ENCODE data around the gene PRKCI.
"Not testable (repeated sequence)": the region's sequence is repeated elsewhere in the genome, so short reads cannot be mapped to it uniquely, and the experiment has no call there.

PRKCI gene

GRCh38 chr3:170301405-170301804, 79.2 kb downstream of the PRKCI start:
- no peak for DNase-seq

GRCh38 chr3:170302008-170302407, 79.8 kb downstream of the PRKCI start:
- DNase-seq: no peak

DNA sequence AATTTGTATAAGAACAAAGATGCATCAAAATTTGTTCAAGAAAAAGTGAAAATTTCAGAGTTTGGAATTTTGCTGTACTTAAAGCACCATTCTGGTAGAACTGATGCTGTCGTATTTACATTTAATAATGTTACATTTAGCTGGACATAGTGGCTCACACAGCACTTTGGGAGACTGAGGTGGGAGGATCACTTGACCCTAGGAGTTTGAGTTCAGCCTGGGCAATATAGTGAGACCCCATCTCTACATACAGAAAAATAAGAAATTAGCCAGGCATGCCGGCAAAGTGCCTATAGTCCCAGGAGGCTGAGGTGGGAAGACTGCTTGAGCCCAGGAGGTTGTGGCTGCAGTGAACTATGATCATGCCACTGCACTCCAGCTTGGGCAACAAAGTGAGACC, 83.8 kb downstream of the PRKCI start:
- no peak for DNase-seq

DNA sequence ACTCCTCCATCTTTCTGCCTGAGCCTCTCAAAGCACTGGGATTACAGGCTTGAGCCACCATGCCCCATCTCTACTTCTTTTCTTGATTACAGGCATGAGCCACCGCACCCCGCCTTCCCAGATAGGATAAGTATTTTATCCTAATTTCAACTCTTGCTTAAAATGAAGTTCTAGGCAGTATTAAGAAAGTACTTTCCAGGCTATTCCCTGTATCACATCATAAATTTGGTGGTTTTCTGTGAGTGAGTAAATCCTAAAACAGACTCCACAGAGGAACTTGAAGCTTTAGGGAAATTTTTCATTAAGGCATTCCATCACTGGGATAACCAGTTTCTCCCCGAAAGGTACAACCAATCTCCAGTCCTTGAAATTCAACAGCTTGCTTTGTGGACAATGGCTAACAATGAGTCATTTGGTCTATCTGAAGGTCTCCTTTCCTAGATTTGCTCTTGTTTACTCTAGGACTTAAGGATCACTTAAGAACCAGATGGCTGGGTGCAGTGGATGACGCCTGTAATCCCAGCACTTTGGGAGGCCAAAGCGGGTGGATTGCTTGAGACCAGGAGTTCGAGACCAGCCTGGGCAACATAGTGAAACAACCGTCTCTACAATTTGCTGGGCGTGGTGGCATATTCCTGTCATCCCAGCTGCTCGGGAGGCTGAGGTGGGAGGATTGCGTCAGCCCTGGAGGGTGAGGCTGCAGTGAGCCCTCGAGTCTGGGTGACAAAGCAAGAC, 85.6 kb downstream of the PRKCI start:
- no peak for DNase-seq

- no peak for DNase-seq
Observed at GRCh38 chr3:170309046-170309445, 86.8 kb downstream of the PRKCI start.

DNA sequence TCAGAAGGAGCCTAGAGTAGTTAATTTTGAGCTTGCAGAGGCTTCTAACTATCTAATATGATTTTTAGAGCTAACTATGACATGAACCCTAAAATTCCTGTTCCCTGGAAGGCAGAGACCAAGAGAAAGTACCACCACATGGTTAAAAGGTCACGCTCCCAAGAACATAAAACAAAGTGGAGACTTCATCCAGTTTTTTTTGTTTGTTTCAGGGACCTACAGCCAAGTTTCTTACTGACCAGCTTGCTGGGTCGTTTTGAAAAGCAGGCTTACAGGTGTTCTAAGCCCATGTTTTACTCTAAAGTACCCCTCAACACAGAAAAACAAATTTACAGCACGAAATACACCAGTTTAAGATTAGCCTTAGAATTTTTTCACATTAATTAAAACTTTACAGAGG, 95.7 kb downstream of the PRKCI start:
- no peak for DNase-seq

GRCh38 chr3:170320461-170321121, 98.4 kb downstream of the PRKCI start:
- DNase-seq: no peak

GRCh38 chr3:170321321-170322034, 99.3 kb downstream of the PRKCI start:
- DNase-seq: no peak

GRCh38 chr3:170322566-170323269, 100.5 kb downstream of the PRKCI start:
- DNase-seq: no peak

DNA sequence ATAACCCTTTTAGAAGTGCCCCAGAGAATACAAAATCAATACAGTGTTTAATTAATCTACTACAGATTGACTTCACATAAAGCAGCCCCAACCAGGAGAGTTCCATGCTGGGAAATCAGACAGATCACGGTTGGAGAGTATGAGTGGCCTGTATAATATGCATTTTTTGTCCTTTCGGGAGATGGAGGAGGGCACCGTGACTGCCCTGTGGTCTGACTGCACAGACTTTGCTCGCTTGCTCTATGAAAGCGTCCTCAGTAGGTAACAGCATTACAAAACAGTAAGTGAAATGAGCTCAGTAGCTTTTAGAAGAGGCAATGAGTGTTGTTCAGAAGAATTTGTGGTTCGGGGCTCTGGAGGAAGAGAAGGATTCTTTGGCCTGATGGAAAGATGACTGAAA, 101.1 kb downstream of the PRKCI start:
- no peak for DNase-seq

GRCh38 chr3:170324962-170325361, 102.7 kb downstream of the PRKCI start:
- DNase-seq: no peak

GRCh38 chr3:170327040-170327808, 105.0 kb downstream of the PRKCI start:
- DNase-seq: no peak

DNA sequence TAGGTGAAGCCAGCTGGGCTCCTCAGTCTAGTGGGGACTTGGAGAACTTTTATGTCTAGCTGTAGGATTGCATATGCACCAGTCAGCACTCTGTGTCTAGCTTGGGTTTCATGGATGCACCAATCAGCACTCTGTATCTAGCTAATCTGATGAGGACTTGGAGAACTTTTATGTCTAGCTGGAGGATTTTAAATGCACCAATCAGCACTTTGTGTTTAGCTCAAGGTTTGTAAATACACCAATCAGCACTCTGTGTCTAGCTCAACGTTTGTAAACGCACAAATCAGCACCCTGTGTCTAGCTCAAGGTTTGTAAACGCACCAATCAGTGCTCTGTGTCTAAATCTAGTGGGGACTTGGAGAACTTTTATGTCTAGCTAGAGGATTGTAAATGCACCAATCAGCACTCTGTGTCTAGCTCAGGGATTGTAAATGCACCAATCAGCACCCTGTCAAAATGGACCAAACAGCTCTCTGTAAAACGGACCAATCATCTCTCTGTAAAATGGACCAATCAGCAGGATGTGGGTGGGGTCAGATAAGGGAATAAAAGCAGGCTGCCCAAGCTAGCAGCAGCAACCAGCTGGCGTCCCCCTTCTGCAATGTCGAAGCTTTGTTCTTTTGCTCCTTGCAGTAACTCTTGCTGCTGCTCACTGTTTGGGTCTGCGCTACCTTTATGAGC, 105.8 kb downstream of the PRKCI start:
- DNase-seq: not testable (repeated sequence)

- no peak for DNase-seq
Observed at GRCh38 chr3:170330366-170330765, 108.1 kb downstream of the PRKCI start.

- no peak for DNase-seq
Observed at GRCh38 chr3:170331143-170331542, 108.9 kb downstream of the PRKCI start.

GRCh38 chr3:170337420-170337819, 115.2 kb downstream of the PRKCI start:
- no peak for DNase-seq

- no peak for DNase-seq
Observed at GRCh38 chr3:170338690-170339340, 116.6 kb downstream of the PRKCI start.

DNA sequence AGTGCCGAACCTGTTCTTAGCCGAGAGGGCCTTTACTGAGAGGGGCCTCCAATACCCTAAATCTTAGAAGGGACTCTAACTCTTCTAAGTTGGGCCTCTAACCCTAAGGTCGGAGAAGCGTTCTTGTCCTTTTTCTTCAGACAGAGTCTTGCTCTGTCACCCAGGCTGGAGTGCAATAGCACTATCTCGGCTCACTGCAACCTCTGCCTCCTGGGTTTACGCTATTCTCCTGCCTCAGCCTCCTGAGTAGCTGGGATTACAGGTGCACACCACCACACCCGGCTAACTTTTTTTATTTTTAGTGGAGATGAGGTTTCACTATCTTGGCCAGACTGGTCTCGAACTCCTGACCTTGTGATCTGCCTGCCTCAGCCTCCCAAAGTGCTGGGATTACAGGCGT, 120.0 kb downstream of the PRKCI start:
- DNase-seq: not testable (repeated sequence)

GRCh38 chr3:170343859-170344258, 121.6 kb downstream of the PRKCI start:
- DNase-seq: not testable (repeated sequence)

- no peak for DNase-seq
Observed at GRCh38 chr3:170344971-170345370, 122.7 kb downstream of the PRKCI start.
